ENCODE results near the gene B3GALT6.

Gene B3GALT6

DNA sequence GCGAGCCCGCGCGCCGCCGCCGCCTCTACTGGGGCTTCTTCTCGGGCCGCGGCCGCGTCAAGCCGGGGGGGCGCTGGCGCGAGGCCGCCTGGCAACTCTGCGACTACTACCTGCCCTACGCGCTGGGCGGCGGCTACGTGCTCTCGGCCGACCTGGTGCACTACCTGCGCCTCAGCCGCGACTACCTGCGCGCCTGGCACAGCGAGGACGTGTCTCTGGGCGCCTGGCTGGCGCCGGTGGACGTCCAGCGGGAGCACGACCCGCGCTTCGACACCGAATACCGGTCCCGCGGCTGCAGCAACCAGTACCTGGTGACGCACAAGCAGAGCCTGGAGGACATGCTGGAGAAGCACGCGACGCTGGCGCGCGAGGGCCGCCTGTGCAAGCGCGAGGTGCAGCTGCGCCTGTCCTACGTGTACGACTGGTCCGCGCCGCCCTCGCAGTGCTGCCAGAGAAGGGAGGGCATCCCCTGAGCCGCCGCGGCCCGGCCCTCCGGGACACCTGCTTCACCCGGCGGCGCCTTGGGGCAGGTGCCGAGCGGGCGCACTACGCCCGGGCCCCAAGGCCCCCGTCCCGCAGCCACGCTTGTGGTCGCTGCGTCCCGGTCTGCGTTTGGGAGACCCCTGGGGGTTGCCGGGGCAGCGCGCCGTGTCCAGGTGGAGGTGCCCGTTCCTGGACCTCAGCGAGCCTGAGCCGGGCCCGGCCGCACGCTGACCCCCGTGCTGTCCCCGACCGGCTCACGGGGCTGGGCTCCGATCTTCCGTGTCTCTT is 944 bp downstream of the B3GALT6 start:
- DNase-seq: peak in 1 of 2 experiments; percentile 57

DNA sequence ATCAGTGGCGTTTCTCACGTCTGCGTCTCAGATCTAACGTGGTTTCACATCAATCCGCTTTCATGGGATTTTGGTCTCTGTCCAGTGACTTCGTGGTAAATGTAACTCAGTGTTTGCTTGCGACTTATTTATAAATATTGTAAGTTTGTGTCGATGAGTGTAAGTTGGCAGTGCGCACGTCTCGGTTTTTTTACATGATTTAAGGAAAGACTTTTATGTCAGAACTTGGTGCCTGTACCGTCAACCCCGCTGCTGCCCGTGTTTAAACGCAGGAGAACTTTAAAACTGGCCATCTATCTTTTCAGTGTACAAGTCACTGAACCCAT is 1.5 kb downstream of the B3GALT6 start:
- DNase-seq: no peak

DNA sequence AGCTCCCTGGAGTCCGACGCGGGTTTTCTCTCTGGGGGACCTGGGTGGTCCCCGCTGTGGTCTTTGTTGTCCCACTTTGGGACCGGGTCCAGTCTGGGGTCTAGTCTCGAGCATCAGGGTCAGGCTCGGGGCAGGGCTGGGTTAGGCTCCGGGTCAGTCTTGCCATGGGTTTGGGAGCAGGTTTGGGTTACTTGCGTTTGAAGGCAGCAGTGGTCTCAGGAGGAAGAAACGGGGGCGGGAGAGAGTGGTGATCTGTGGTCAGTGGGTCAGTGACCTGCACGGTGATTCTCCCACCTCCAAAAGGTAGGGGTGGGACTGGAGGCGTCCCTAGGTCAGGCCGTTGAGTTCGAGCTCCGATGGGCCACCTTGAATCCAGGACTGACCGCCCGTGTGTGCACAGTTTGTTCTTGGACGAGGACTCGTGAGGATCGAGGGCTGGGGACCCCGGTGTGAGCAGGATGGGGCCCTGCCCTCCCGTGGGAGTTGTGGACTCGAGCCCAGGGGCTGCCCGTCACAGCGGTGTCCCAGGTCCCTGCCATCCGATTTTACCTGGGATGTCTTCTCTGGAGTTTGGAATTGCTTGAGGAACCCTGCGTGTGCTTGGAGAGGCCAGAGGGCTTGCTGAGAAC is 2.3 kb downstream of the B3GALT6 start:
- no peak for DNase-seq

DNA sequence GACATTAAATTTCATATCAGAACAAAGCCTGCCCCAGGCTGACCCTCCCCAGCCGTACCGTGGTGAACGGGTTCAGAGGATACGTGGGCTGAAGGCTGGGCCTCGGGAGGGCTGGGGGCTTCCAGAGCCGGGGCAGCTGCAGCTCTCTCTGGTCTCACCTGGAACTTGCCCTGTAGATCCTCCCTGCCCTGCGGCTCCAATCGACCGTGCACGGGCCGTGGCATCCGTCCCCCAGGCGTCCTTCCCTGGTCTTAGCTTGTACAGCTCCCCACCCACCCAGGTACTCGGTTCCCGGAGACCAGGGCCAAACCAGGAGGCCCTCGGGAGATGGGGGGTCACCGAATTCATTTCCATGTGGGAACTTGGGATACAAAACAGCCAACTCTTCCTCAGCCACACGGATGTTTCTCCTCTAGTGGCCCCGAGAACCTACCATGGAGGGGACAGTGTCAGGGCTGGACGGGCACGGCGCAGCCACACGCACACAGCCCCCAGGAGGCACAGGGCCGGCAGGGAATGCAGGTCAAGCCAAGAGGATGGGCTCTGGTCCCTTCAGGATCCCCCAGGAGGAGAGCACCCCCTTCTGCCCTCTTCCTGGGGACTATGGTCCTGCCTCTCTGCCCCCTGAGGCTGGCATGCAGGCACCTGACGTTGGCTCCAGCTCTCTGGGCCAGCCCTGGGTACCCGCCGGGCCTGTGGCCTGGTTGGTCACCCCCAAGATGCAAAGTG is 3.1 kb downstream of the B3GALT6 start:
- no peak for DNase-seq

DNA sequence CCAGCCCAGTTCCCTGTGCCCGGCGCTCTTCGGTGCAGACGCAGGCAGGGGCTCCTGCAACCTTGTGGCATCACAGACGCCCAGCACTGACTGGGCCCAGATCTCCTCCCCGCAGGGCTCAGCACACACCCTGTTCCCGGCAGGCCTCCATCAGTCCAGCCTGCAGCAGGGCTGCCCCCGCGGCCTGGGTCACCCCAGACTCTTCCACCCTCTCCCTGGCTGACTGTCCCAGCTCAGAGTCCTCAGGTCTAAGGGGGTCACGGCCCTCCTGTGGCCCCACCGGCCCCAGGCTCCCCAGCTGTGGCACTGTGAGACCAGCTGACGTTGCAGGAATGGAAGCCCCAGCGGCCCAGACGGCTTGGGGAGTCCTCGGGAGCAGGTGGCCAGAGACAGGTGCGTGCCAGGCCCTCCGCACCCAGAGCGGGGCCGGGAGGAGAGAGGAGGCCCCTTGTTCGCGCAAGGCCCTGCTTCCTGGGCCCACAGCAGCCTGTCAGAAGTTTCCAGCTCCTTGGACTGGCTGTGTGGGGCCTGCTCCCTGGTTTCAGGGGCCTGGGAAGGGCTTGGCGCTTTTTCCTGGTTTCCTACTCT is 4.2 kb downstream of the B3GALT6 start:
- DNase-seq: peak in 1 of 2 experiments; percentile 39

DNA sequence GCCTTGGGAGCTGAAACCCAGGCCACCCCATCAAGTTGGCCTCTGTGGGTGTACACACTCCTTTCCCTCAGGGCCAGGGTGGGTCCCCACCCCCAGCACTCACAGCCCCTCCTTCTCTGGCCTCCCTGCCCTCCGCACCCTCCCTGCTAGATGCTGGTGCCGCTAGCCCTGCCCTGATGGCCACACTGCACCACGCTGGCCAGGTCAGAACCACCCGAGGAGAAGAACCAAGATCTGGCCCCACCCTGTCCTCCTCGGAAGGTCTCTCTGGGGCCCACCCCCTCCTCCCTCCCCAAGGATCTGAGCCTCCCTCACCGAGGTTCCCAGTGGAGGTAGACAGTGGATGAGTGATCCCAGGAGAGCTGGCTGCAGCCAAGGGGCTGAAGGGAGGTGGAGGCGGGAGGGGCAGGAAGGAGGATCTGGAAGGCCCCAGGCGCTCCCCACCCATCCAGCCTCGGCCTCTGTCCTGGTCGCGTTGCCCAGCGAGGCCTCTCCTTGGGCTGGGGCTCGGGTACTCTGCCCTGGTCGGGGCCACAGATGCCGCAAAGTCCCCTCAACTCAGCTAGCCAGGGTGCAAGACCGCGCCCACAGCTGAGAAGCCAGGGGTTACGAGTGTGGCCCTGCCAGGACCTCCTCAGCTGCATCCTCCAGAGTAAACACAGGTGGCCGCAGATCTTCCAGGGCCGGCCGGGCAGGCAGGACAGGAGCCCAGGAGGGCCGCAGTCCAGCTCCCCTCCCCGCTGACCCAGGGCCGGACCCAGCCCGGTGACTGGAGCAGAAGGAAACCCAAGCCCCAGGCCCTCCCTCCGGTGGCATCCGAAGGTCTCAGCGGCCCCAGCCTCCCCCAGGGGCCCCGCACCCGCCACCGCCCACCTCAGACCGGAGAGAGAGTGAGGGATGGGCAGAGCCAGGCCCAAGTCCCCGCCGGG is 5.2 kb downstream of the B3GALT6 start:
- DNase-seq: no peak

DNA sequence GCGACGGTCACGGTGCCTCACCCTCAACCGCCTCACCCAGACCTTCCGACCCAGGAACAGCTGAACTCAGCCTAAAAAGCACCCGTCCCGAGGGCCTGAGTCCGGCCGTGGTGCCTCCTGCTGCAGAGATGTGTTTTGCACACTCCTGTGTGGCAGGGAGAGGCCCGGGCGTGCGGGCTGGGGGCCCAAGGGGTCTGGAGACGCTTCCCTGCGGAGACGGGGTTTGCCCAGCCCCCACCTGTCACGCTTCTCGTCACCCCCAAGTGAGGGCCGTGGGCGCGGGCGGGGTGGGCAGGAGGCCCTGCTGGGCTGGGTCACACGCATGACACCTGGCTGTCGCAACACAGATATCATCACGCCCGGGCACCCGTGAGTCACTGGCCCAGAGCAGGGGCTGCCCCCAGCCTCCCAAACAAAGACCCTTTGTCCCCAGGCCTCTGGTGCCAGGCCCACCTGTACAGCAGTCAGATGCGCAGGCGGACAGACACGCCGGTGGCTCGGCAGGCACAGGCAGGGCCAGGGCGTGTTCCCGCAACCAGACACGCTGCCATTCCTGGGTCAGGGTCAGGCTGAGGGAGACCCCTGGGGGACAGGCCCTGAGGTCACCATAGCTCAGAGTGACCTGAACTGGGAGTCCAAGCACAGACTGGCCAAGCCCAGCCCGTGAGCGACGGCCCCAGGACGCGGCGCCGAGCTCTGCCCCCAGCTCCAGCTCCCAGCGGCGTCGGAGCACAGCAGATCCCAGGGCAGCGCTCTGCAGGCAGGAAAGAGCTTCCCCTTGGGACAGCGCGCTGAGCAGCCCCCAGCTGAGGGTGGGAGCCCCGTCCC is 6.1 kb downstream of the B3GALT6 start:
- peak; percentile 62 to 91 for DNase-seq

DNA sequence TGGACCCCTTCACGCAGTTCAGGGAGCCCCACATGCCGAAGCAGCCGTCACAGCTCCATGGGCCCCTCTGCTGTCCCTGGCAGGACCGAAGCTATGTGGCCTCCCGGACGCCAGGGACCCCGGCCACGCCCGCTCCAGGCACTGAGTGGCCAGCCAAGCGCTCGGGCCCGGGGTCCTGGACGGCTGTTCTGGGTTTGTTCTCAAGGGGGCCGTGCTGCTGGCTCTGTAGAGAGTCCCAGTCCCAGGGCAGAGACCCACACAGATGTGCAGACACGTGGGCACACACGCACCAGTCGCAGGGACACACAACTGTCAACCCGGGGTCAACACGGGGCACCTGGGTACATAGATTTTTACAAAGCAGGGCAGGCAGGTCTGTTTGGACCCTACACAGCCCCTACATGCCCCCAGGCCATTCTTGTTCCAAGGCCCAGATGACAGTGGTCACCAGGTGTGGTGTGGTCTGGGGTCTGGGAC is 6.7 kb downstream of the B3GALT6 start:
- DNase-seq: no peak

DNA sequence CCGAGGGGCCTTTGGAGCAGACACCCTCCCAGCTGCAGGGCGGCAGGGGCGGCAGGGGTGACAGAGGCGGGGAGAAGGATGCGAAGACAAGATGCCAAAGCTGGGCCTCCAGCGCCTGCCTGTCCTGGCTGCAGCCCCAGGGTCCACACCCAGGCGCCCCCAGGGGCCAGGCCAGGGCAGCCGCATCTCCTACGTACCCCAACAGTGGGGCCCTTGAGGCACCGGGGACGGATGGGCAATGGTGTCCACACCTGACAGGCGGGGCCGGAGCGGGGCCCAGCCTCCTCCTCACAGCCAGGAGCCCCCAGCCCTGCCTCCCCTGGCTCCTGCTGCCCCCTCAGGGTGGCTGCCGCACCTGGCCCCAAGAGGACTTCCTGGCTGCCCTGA is 7.2 kb downstream of the B3GALT6 start:
- DNase-seq: no peak

DNA sequence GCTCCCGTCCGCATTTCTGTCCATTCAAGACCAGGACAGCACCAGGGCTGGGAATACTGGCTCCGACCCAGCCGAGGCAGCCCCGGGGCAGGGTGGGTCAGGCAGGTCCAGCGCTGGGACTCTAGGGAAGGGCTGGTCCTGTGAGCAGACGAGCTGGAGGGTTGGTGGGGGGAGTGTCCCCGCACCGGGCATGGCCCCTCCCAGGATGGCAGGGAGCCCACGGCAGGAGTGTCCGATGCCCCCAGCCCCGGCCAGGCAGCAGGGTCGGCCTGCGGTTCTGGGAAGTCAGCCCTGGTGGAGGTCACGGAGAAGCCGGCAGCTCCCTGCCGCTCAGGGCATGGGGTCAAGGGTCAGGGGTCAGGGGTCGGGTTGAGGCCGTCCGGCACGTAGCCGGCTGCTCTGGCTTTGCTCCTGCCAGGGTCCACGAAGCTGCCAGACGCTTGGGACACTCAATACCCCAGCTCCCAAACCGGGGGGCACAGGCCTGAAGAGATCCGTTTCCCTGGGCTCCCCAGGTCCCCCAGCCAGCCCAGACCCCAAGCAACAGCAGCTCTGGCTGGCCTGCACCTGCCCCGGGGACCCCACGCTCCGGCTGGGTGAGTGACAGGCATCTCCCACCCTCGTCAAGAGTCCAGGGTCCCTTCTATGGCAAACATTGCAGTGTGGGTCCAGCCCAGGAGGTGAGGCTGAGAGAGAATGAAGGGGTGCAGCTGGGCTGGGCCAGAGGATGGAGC is 7.7 kb downstream of the B3GALT6 start:
- no peak for DNase-seq

DNA sequence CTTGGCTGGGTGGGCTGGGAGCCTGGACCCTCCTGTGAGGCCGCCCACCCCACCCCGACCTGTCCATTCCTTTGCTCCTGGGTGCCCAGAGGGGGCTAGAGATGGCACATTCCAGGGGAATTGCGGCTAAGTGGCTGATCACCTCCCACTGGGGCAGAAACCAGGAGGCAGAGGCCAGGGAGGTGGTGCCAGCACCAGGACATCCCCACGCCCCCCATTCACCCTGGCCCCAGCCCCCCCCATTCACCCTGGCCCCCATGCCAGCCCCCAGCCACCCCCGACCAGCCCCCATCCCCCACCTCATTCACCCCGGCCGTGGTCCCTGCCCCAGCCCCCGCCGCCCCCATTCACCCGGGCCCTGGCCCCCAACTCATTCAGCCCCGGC is 8.3 kb downstream of the B3GALT6 start:
- DNase-seq: no peak

DNA sequence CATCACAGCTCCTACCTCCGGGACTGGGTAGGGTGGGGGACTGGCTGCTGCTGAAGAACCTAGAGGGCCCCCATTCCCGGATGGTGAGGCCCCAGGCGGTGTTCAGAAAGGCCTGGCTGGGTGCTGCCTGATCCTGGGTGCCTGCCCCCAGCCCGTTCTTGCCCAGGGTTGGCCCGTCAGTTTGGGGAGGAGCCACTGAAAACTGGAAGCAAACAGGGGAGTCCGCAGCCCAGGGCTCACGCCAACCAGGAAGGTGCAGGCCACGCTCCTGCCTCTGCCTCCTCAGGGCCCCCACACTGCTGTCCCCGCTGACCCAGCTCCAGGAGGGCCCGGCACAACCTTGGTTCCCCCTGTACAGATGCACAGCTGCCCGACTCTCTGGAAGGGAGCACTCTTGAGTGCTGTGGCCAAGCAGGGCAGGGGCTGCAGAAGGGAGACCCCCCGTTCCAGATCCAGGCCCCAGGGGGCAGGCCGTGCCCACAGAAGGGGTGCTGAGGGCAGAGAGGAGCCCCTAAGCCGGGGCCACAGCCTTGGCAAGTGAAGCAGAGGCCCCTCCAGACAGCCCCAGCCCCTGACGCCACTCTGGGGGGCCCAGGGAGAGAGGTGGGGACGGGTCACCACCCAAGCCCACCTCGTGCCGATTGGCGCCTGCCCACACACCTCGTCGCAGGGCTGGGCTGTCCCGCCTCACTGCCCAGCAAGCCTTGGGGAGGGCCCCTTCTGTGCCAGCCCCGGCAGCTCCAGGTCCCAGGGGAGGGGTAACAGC is 9.0 kb downstream of the B3GALT6 start:
- DNase-seq: peak in 1 of 2 experiments; percentile 45

DNA sequence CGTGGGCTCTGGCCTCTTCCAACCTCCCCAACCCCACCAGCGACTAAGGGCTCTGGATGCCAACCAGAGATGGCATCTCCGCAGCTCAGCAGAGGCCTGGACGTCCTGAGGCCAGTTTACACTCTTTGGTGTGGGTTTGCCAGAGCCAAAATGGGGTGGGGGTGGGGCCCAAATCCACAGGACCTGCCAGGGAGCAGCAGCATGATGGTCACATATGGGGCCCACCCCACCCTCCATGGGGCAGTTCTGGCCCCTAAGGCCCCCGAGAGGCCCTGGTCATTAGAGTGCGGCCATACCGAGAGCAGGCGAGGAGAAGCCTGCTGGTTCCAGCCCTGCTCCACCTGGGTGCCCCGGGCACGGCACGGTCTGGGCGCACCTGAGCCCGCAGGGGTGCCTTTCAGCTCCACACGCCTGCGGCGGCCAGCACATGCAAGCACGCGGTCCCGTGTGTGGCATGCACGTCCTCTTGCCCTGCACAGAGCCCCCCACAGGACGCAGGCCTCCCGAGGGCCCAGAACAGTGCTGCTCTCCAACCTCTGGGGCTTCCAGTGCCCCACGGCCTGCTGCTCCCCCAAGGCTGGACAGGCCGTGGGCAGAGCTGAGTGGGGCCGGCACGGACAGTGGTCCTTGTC is 9.7 kb downstream of the B3GALT6 start:
- DNase-seq: no peak

DNA sequence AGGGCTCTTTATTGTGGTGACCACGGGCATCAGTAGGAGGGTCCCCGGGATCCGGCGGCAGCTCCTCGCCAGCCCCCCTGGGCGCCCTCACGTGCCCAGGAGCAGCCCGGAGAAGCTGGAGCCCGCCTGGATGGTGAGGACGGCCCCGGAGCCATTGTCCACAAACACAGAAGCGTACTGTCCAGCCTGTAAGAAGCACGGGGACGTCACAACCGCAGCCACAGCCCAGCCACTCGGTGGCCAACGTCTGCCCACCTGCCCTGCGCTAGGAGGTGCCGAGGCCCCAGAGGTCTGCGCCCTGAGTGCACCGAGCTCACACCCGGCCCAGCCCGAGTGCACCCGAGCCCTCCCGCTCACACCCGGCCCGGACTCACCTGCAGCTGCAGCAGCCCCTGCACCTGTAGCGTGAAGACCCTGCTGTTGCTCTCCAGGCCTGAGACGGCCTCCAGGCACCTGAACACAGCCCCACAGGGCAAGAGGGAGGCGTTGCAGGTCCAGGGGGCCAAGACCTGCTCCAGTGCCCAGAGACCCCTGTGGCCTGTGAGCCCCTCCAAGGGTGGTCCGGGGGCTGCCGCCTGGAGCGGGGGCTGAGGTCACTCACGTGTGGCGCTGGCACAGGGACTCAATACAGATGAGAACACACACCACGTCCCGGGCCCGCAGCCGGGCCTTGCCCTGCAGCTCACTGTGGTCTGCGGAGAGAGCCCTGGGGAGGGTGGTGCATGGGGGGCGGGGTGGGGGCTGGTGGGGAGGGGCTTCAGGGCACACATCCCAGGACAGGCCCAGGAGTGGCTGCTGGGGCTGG is 10.6 kb downstream of the B3GALT6 start:
- DNase-seq: no peak

DNA sequence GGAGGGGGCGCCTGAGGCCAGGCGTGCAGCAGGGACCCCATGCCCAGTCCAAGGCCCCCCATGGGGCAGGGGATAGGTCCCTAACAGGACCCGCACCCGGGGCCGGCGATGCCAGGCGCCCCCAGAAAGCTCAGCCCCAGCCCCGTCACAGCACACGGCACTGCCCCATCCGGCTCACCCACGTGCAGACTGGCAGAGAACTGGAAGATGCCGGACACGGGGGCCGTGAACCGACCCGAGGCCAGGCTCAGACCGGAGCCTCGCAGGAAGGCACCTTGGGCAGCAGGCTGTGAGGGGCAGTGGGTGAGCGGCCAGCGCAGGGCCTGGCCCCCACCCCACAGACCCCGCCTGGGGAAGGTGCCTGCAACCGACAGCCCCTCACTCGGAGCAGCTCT is 11.2 kb downstream of the B3GALT6 start:
- no peak for DNase-seq

DNA sequence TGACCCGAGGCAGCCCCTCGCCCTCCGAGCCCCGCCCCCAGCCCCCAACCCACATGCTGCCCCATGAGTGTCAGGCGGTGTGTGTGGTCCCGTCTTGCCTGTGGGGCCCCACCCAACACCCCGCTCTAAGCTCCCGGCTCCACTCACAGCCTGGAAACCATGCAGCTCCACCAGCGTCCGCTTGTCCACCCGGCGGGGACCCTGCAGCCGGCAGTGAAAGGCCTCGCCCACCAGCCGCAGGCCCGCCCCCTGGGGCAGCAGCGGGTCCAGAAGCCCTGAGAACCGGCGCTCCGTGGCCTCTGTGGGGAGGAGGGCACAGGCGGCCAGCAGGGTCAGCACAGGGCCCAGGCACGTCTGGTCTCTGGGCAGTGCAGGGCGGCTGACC is 11.8 kb downstream of the B3GALT6 start:
- DNase-seq: no peak

DNA sequence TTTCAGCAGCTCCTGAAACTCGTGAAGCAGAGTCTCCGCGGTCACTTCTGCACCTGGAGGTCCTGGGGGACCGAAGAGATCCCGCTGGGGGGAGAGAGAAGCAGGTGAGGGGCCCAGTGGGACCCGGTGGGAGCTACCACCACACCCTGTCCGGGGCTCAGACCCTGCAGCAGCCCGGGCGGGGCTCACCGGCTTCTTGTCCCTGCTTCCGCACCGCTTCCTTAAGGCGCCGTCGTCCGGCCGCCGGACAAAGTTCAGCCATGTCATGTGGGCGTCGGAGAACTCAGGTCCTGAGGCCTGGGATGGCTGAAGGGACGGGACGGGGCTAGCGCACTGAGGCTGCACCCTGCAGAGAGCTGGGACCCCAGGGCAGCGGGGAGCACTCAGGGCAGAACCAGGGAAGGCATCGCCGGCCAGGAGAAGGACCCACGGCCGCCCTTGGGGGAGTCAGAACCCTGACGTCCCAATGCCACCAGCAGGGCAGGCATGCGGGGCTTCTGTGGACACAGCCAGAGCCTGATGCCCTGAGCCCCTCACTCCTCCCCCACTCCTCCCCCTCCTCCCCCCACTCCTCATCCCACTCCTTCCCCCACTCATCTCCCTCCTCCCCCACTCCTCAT is 12.3 kb downstream of the B3GALT6 start:
- no peak for DNase-seq

DNA sequence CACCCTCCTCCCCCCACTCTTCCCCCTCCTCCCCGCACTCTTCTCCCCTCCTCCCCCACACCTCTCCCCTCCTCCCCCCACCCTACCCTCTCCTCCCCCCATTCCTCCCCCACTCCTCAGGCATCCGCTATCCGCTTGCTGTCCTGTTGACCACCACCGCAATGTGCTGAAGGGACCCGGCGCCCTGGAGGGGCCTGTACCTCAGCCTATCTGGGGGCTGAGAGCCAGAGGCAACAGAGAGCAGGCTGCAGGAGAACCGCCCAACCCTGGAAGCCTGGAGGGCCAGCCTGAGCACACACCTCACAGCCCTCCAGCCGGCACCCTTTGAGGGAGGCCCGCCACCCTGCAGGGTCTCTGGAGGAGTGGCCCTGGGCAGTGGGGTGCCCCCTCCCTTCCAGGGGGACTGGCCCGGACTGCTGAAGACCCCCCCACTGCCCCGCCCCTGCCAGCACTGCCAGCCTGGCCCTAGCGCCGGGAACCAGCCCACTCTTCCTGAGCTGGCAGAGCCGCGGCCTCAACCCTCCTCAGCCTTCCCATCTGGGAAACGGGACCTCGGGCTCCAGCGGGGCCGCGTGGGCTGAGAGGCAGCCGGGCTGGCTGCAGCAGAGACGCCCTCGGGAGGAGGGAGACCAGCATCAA is 13.3 kb downstream of the B3GALT6 start:
- no peak for DNase-seq
